Adrenal gland (tissue), 5 donors: ENCODE measurements around the gene SPSB4.

Source experiments
- CTCF ChIP-seq, 6 experiments: fragments of 450-650 bp in 4 of 6; fragments of 200-600 bp in 2 of 6; sonication (generic) in 1 of 6; IDR thresholded peaks; 1 replicate in 5 of 6; 2 replicates in 1 of 6; pipeline versions ENCODE4 v1.5.1 to v1.8.0; 2016 to 2021; ENCODE audit warnings: antibody characterized with exemption in 6 of 6, mild to moderate bottlenecking in 2 of 6, moderate library complexity in 1 of 6
- POLR2A ChIP-seq, 2 donors: fragments of 450-650 bp; IDR thresholded peaks; one replicate each; pipeline ENCODE4 v1.6.1; 2017; ENCODE audit warnings: antibody characterized with exemption in 2 of 2, mild to moderate bottlenecking in 2 of 2, moderate library complexity in 1 of 2
- donor health status: DM: no; HTN: no; CAD: no.

- TF ChIP-seq POLR2A (IDR thresholded peaks at IDR 0.05) (no peak), CTCF (IDR thresholded peaks at IDR 0.05) (peak; percentile 58 to 84 (median 78))
Measured at GRCh38 chr3:141105828-141106628, 54.9 kb downstream of the SPSB4 start.
